Liver (tissue), 9 donors: ENCODE data around the gene CREBBP. TPM values are rescaled to one million over a fixed set of nuclear protein-coding genes. Genes with fewer than 3 reads are reported as not detected.

Experiments
- DNase-seq: peaks from one replicate; pipeline ENCODE4 v3.0.0-alpha.2; 2017; ENCODE audit warnings: low spot score
- H3K27ac ChIP-seq, 2 donors: one replicate each; pipeline ENCODE4 v1.7.0; 2013; ENCODE audit warnings: inconsistent platforms in 2 of 2, low read length in 2 of 2, control low read depth in 1 of 2, low read depth in 1 of 2, mild to moderate bottlenecking in 1 of 2
- H3K27me3 ChIP-seq, 4 donors: one replicate each; pipeline versions ENCODE4 v1.6.1 to v1.7.0; 2013; ENCODE audit warnings: low read length in 3 of 4, inconsistent platforms in 1 of 4, mild to moderate bottlenecking in 1 of 4, moderate library complexity in 1 of 4; ENCODE audit not compliant: control insufficient read depth in 4 of 4, insufficient read depth in 4 of 4
- H3K36me3 ChIP-seq, 4 donors: one replicate each; pipeline versions ENCODE4 v1.6.1 to v1.7.0; 2013; ENCODE audit warnings: low read length in 3 of 4, mild to moderate bottlenecking in 3 of 4, low read depth in 1 of 4, moderate library complexity in 1 of 4; ENCODE audit not compliant: control insufficient read depth in 4 of 4, insufficient read depth in 3 of 4
- H3K4me1 ChIP-seq, 4 donors: one replicate each; pipeline versions ENCODE4 v1.6.1 to v1.7.0; 2013; ENCODE audit warnings: low read length in 3 of 4, mild to moderate bottlenecking in 3 of 4, moderate library complexity in 1 of 4; ENCODE audit not compliant: control insufficient read depth in 4 of 4, insufficient read depth in 4 of 4
- H3K4me3 ChIP-seq, 3 donors: one replicate each; pipeline versions ENCODE4 v1.6.1 to v1.7.0; 2013; ENCODE audit warnings: low read length in 3 of 3, control low read depth in 1 of 3, low read depth in 1 of 3, mild to moderate bottlenecking in 1 of 3
- H3K9ac ChIP-seq, 2 donors: one replicate each; pipeline ENCODE4 v1.7.0; 2013; ENCODE audit warnings: low read length in 2 of 2, mild to moderate bottlenecking in 2 of 2, moderate library complexity in 2 of 2, control low read depth in 1 of 2, low read depth in 1 of 2
- H3K9me3 ChIP-seq, 4 donors: one replicate each; pipeline versions ENCODE4 v1.6.1 to v1.7.0; 2013; ENCODE audit warnings: low read length in 3 of 4; ENCODE audit not compliant: control insufficient read depth in 4 of 4
- ATF3 ChIP-seq: IDR thresholded peaks from 2 replicates; pipeline ENCODE4 v1.6.1; 2016; ENCODE audit warnings: antibody characterized with exemption
- CTCF ChIP-seq: fragments of 150-350 bp; IDR thresholded peaks from 2 replicates; pipeline ENCODE4 v1.5.1; 2017; ENCODE audit warnings: improper control_type of control experiment, low read depth, low read length; ENCODE audit not compliant: missing input control
- EGR1 ChIP-seq, 2 donors: IDR thresholded peaks; 2 replicates each; pipeline ENCODE4 v1.6.1; 2016 to 2018; ENCODE audit warnings: antibody characterized with exemption in 2 of 2, low read depth in 2 of 2
- FOXA1 ChIP-seq: IDR thresholded peaks from 2 replicates; pipeline ENCODE4 v1.6.1; 2016; ENCODE audit warnings: antibody characterized with exemption
- FOXA2 ChIP-seq: IDR thresholded peaks from 2 replicates; pipeline ENCODE4 v1.6.1; 2016; ENCODE audit warnings: antibody characterized with exemption
- GABPA ChIP-seq, 2 donors: IDR thresholded peaks in 1 of 2; conservative IDR thresholded peaks in 1 of 2; 2 replicates each; pipeline ENCODE4 v1.6.1; 2016; ENCODE audit warnings: antibody characterized with exemption in 2 of 2, mild to moderate bottlenecking in 1 of 2, moderate library complexity in 1 of 2
- HNF4A ChIP-seq, 2 donors: conservative IDR thresholded peaks; 2 replicates each; pipeline ENCODE4 v1.6.1; 2016; ENCODE audit warnings: antibody characterized with exemption in 2 of 2, mild to moderate bottlenecking in 2 of 2
- HNF4G ChIP-seq: IDR thresholded peaks from 2 replicates; pipeline ENCODE4 v1.6.1; 2016; ENCODE audit warnings: antibody characterized with exemption
- JUND ChIP-seq, 2 donors: IDR thresholded peaks; 2 replicates each; pipeline ENCODE4 v1.6.1; 2016; ENCODE audit warnings: antibody characterized with exemption in 2 of 2
- NR2F2 ChIP-seq: IDR thresholded peaks from 2 replicates; pipeline ENCODE4 v1.6.1; 2016; ENCODE audit warnings: antibody characterized with exemption
- RAD21 ChIP-seq, 2 donors: IDR thresholded peaks; 2 replicates each; pipeline ENCODE4 v1.6.1; 2016; ENCODE audit warnings: antibody characterized with exemption in 2 of 2, mild to moderate bottlenecking in 2 of 2
- RXRA ChIP-seq, 2 donors: IDR thresholded peaks; 2 replicates each; pipeline ENCODE4 v1.6.1; 2017 to 2018; ENCODE audit warnings: antibody characterized with exemption in 2 of 2, mild to moderate bottlenecking in 1 of 2
- SP1 ChIP-seq: IDR thresholded peaks from 2 replicates; pipeline ENCODE4 v1.6.1; 2018; ENCODE audit warnings: antibody characterized with exemption, mild to moderate bottlenecking
- TAF1 ChIP-seq: conservative IDR thresholded peaks from 2 replicates; pipeline ENCODE4 v1.6.1; 2016; ENCODE audit warnings: antibody characterized with exemption, mild to moderate bottlenecking
- YY1 ChIP-seq: IDR thresholded peaks from 2 replicates; pipeline ENCODE4 v1.6.1; 2016; ENCODE audit warnings: antibody characterized with exemption, mild to moderate bottlenecking
- WGBS: extraction: QIAGEN DNeasy Blood & Tissue Kit; methylation state at CpG from one replicate; pipeline ENCODE4 v1.1.7; 2013; 5-methylcytosine and 5-hydroxymethylcytosine counted together
- polyA plus RNA-seq, 2 donors: library from polyadenylated mRNA; stranded (reverse) in 1 of 2; unstranded in 1 of 2; fragments of 200-250 nt in 1 of 2; fragments of >200 nt in 1 of 2; fragmentation: Nextera tagmentation in 1 of 2; extraction: Ambion mirVana in 1 of 2; gene quantifications; one replicate each; pipeline versions ENCODE4 v1.2.1 to v1.2.3, GENCODE V29; 2013 to 2015
- total RNA-seq, 2 donors: library from RNA; depleted of rRNA; stranded (reverse); fragments of >200 nt; gene quantifications; one replicate each; pipeline ENCODE4 v1.2.3, GENCODE V29; 2014
- TF ChIP-seq, protein P1 (sequence below): IDR thresholded peaks from 2 replicates; pipeline ENCODE4 v1.6.1; 2016; ENCODE audit warnings: antibody characterized with exemption, mild to moderate bottlenecking
- TF ChIP-seq, protein P2 (sequence below): IDR thresholded peaks from 2 replicates; pipeline ENCODE4 v1.6.1; 2016; ENCODE audit warnings: antibody characterized with exemption
- TF ChIP-seq, protein P3 (sequence below): IDR thresholded peaks from 2 replicates; pipeline ENCODE4 v1.6.1; 2016; ENCODE audit warnings: antibody characterized with exemption
- donor health status: healthy.
- donor health status: healthy.
- donor health status: healthy.
- donor health status: healthy.
- donor health status: healthy.

CREBBP gene
- total and polyA plus RNA-seq, 4 donors: 7.0 to 25.8 (median 19.5) TPM

DNA sequence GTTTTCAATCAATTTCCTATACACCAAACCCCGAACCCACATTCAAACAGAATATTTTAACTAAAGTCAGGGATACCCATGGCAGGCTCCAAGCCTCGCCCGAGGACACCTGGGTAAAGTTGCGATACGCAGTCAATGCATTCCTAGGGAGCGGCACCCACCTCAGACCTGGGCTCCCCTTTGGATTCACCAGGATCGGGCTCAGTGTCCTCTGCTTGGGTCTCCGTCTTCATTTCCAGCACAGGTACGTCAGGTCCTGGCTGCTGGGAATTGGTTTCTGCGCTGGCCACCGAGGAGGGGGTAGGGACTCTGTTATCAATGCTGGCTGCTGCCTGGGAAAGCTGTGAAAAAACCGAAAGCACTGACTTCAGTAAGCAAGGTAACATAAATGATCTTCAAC lies 111.5 kb downstream of the CREBBP start:
- Histone ChIP-seq H3K9me3 (no peaks in the 10 kb centered on the region), H3K9ac (no peak overlapping the region), H3K4me3 (no peak overlapping the region), H3K36me3 (peaks cover 12 to 67% (median 57%) of the 10 kb centered on the region in 4 donors), H3K27me3 (no peaks in the 10 kb centered on the region), H3K27ac (no peak overlapping the region), H3K4me1 (peaks cover 0 to 7% (median under 1%) of the 10 kb centered on the region in 4 donors)
- 98% methylated on average over 12 of the region's 12 CpGs for WGBS
- TF ChIP-seq HNF4A (conservative IDR thresholded peaks at IDR 0.05) (no peak), TAF1 (no peak), RXRA (IDR thresholded peaks at IDR 0.05) (no peak), JUND (IDR thresholded peaks at IDR 0.05) (no peak), CTCF (no peak), GABPA (IDR thresholded peaks at IDR 0.05 in 1 of 2, conservative IDR thresholded peaks at IDR 0.05 in 1 of 2) (no peak), FOXA2 (no peak), NR2F2 (no peak), RAD21 (IDR thresholded peaks at IDR 0.05) (no peak), EGR1 (IDR thresholded peaks at IDR 0.05; ENCODE audit: low read depth in 2 of 2) (no peak), ATF3 (no peak), HNF4G (no peak), SP1 (no peak)
- TF ChIP-seq, protein P1, sequence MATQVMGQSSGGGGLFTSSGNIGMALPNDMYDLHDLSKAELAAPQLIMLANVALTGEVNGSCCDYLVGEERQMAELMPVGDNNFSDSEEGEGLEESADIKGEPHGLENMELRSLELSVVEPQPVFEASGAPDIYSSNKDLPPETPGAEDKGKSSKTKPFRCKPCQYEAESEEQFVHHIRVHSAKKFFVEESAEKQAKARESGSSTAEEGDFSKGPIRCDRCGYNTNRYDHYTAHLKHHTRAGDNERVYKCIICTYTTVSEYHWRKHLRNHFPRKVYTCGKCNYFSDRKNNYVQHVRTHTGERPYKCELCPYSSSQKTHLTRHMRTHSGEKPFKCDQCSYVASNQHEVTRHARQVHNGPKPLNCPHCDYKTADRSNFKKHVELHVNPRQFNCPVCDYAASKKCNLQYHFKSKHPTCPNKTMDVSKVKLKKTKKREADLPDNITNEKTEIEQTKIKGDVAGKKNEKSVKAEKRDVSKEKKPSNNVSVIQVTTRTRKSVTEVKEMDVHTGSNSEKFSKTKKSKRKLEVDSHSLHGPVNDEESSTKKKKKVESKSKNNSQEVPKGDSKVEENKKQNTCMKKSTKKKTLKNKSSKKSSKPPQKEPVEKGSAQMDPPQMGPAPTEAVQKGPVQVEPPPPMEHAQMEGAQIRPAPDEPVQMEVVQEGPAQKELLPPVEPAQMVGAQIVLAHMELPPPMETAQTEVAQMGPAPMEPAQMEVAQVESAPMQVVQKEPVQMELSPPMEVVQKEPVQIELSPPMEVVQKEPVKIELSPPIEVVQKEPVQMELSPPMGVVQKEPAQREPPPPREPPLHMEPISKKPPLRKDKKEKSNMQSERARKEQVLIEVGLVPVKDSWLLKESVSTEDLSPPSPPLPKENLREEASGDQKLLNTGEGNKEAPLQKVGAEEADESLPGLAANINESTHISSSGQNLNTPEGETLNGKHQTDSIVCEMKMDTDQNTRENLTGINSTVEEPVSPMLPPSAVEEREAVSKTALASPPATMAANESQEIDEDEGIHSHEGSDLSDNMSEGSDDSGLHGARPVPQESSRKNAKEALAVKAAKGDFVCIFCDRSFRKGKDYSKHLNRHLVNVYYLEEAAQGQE: no peak
- TF ChIP-seq, protein P2, sequence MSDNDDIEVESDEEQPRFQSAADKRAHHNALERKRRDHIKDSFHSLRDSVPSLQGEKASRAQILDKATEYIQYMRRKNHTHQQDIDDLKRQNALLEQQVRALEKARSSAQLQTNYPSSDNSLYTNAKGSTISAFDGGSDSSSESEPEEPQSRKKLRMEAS: no peak
- DNase-seq: no peak

DNA sequence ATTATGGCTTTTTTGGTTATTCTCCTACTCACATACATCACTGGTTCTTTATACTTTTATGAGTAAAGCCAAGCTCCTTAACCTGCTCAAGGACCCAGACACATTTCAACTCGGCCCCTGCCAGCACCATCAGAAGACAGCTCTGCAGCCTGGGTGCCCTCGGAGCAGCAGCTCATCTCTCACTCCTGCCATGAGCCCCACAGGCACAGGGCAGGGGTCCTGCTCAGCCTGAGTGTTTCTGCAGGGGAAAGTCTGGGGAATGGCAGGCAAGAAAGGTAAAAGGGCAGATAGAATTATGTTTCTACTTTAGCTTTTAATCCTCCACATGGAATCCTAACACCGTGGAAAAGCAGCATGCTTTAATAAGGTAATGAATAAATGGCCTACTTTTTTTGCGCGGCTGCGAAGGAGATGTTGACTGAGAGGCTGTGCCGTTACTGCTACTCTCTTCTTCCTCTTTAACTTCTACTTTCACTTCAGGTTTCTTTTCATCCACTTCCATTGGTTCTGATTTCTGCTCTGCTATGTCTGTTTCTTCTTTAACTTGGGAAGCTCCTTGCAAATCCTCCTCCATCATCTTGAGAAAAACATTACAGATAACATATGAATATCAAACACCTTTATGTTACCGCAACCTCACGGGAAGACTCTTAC lies 113.1 kb downstream of the CREBBP start:
- Histone ChIP-seq H3K27me3 (no peaks in the 10 kb centered on the region), H3K4me3 (no peak overlapping the region), H3K27ac (no peak overlapping the region), H3K9me3 (no peaks in the 10 kb centered on the region), H3K4me1 (peaks cover 0 to 6% (median 0%) of the 10 kb centered on the region in 4 donors), H3K9ac (no peak overlapping the region), H3K36me3 (peaks cover 14 to 63% (median 51%) of the 10 kb centered on the region in 4 donors)
- no peak for DNase-seq
- WGBS: 95% methylated on average over 9 of the region's 9 CpGs
- TF ChIP-seq TAF1 (no peak), HNF4G (no peak), HNF4A (conservative IDR thresholded peaks at IDR 0.05) (no peak), YY1 (no peak), RAD21 (IDR thresholded peaks at IDR 0.05) (no peak), ATF3 (no peak), CTCF (no peak), FOXA1 (no peak)
- TF ChIP-seq, protein P3, sequence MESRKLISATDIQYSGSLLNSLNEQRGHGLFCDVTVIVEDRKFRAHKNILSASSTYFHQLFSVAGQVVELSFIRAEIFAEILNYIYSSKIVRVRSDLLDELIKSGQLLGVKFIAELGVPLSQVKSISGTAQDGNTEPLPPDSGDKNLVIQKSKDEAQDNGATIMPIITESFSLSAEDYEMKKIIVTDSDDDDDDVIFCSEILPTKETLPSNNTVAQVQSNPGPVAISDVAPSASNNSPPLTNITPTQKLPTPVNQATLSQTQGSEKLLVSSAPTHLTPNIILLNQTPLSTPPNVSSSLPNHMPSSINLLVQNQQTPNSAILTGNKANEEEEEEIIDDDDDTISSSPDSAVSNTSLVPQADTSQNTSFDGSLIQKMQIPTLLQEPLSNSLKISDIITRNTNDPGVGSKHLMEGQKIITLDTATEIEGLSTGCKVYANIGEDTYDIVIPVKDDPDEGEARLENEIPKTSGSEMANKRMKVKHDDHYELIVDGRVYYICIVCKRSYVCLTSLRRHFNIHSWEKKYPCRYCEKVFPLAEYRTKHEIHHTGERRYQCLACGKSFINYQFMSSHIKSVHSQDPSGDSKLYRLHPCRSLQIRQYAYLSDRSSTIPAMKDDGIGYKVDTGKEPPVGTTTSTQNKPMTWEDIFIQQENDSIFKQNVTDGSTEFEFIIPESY: no peak
- TF ChIP-seq, protein P2: no peak
